Endothelial cell of umbilical vein (primary cell): Measurements from ENCODE around the gene PLPP1. TPM values are rescaled to one million over a fixed set of nuclear protein-coding genes. Genes with fewer than 3 reads are reported as not detected.

ENCODE experiments used
- BruUV-seq: library from RNA; stranded (reverse); fragments of 400-500 nt; replicated peaks from 2 replicates; lab custom pipeline; 2021; lab: Mats Ljungman, UMichigan
- CTCF ChIA-PET: fragments of 300-600, 350-600 bp; sonication (Branson Sonifier 250); formaldehyde crosslinking; loops from one replicate; lab custom pipeline; 2021; ENCODE audit warnings: antibody characterized with exemption, inconsistent platforms; lab: Charles Lee
- POLR2A ChIA-PET: fragments of 300-600, 350-600 bp; sonication (Branson Sonifier 250); formaldehyde crosslinking; loops from one replicate; lab custom pipeline; 2021; ENCODE audit warnings: antibody characterized with exemption, inconsistent platforms; lab: Charles Lee
- DNase-seq: peaks from one replicate; pipeline ENCODE4 v3.0.0-alpha.2; 2011; ENCODE audit warnings: low read depth, low spot score
- FAIRE-seq: peaks from 2 replicates; lab custom pipeline; 2011; peaks lifted over from hg19 to GRCh38; lab: Jason Lieb, UNC
- H2AFZ ChIP-seq: 2 replicates; pipeline ENCODE4 v1.6.0; 2012; ENCODE audit warnings: low read depth, low read length, control low read depth, inconsistent platforms
- H3K27ac ChIP-seq: 2 replicates; pipeline ENCODE4 v1.5.1; 2011; ENCODE audit warnings: low read depth, mild to moderate bottlenecking, control low read depth, low read length, moderate library complexity; ENCODE audit not compliant: insufficient read depth
- H3K27me3 ChIP-seq, 2 experiments: 2 replicates each; pipeline versions ENCODE4 v1.6.0 to v1.6.1; 2011; ENCODE audit warnings: low read length in 2 of 2, mixed read lengths in 1 of 2; ENCODE audit not compliant: control insufficient read depth in 2 of 2, insufficient read depth in 2 of 2
- H3K36me3 ChIP-seq, 2 experiments: 2 replicates in 1 of 2; 3 replicates in 1 of 2; pipeline ENCODE4 v1.5.1; 2011; ENCODE audit warnings: low read length in 2 of 2, mild to moderate bottlenecking in 1 of 2, moderate library complexity in 1 of 2; ENCODE audit not compliant: control insufficient read depth in 2 of 2, insufficient read depth in 2 of 2; ENCODE audit errors: extremely low read depth in 1 of 2
- H3K4me1 ChIP-seq: 3 replicates; pipeline ENCODE4 v1.5.1; 2011; ENCODE audit warnings: mild to moderate bottlenecking, low read length; ENCODE audit not compliant: control insufficient read depth, insufficient read depth; ENCODE audit errors: extremely low read depth
- H3K4me2 ChIP-seq: 2 replicates; pipeline ENCODE4 v1.6.1; 2011; ENCODE audit warnings: low read length, control low read depth, mixed read lengths; ENCODE audit not compliant: insufficient read depth
- H3K4me3 ChIP-seq, 3 experiments: fragments of 200-600 bp in 1 of 3; sonication (generic), shearing (Covaris generic) in 1 of 3; replicated peaks in 1 of 3; 2 replicates each; pipeline ENCODE4 v1.5.1; 2011 to 2016; ENCODE audit warnings: control low read depth in 3 of 3, low read length in 3 of 3, mild to moderate bottlenecking in 2 of 3, inconsistent platforms in 1 of 3, low read depth in 1 of 3, moderate library complexity in 1 of 3; ENCODE audit not compliant: insufficient read depth in 1 of 3
- H3K79me2 ChIP-seq: 2 replicates; pipeline ENCODE4 v1.6.0; 2012; ENCODE audit warnings: low read length, inconsistent platforms; ENCODE audit not compliant: control insufficient read depth, insufficient read depth
- H3K9ac ChIP-seq: replicated peaks from 2 replicates; pipeline ENCODE3; 2011; ENCODE audit warnings: low read length, control low read depth; ENCODE audit not compliant: insufficient read depth; ENCODE audit errors: extremely low read depth
- H3K9me1 ChIP-seq: replicated peaks from 3 replicates; pipeline ENCODE4 v1.6.0; 2011; ENCODE audit warnings: mild to moderate bottlenecking, low read length; ENCODE audit not compliant: control insufficient read depth, insufficient read depth; ENCODE audit errors: extremely low read depth
- H3K9me3 ChIP-seq: replicated peaks from 2 replicates; pipeline ENCODE4 v1.5.1; 2012; ENCODE audit warnings: low read length, inconsistent platforms; ENCODE audit not compliant: control insufficient read depth, insufficient read depth
- H4K20me1 ChIP-seq: replicated peaks from 2 replicates; pipeline ENCODE3; 2011; ENCODE audit warnings: mild to moderate bottlenecking, low read length; ENCODE audit not compliant: control insufficient read depth, insufficient read depth; ENCODE audit errors: extremely low read depth
- EZH2 ChIP-seq: IDR thresholded peaks from 2 replicates; pipeline ENCODE4 v1.6.1; 2012; ENCODE audit warnings: borderline replicate concordance, low read depth, mild to moderate bottlenecking, moderate library complexity, low read length, inconsistent platforms; ENCODE audit not compliant: severe bottlenecking
- FOS ChIP-seq: IDR thresholded peaks from 2 replicates; pipeline ENCODE4 v1.6.1; 2011; ENCODE audit warnings: mild to moderate bottlenecking, low read length, moderate library complexity, borderline replicate concordance; ENCODE audit not compliant: insufficient read depth
- GATA2 ChIP-seq: IDR thresholded peaks from 2 replicates; pipeline ENCODE4 v1.7.0; 2011; ENCODE audit warnings: low read depth, mild to moderate bottlenecking, moderate library complexity, mixed read lengths, low read length; ENCODE audit not compliant: insufficient read length, insufficient read depth
- JUN ChIP-seq: IDR thresholded peaks from 2 replicates; pipeline ENCODE4 v1.6.1; 2011; ENCODE audit warnings: borderline replicate concordance, low read depth; ENCODE audit not compliant: insufficient read length, insufficient read depth
- POLR2A ChIP-seq: IDR thresholded peaks from 2 replicates; pipeline ENCODE4 v1.6.1; 2012; ENCODE audit warnings: low read depth, mild to moderate bottlenecking, control low read depth, low read length
- POLR2AphosphoS5 ChIP-seq: IDR thresholded peaks from 2 replicates; pipeline ENCODE4 v1.6.1; 2012; ENCODE audit warnings: low read depth, mild to moderate bottlenecking, control low read depth, low read length, moderate library complexity; ENCODE audit not compliant: insufficient read depth
- dilution Hi-C: fragments of 300-500 bp; cut with MboI; formaldehyde crosslinking; loops from one replicate; pipeline ENCODE4 v1.15.0; 2019; ENCODE audit warnings: low sequenced_read_pairs; ENCODE audit not compliant: extremely low pct_ligation_motif_present
- intact Hi-C: fragments of 100-400 bp; cut with micrococcal nuclease; formaldehyde crosslinking; loops from one replicate; pipeline ENCODE4 v1.10.0; 2022
- polyA plus RNA-seq, 4 experiments: library from polyadenylated mRNA; depleted of rRNA in 3 of 4; stranded (reverse) in 3 of 4; unstranded in 1 of 4; fragments of >200 nt; gene quantifications; 2 replicates each; pipeline versions ENCODE4 v1.2.1 to v1.2.3, GENCODE V29; 2011 to 2012; ENCODE audit warnings: missing spikeins in 1 of 4
- total RNA-seq: library from RNA; stranded (reverse); gene quantifications from 2 replicates; pipeline ENCODE4 v1.2.3, GENCODE V29; 2021
- TF ChIP-seq, protein P1 (sequence below), 2 donors: IDR thresholded peaks; 1 replicate in 1 of 2; 2 replicates in 1 of 2; pipeline ENCODE4 v1.5.1; 2011; ENCODE audit warnings: low read length in 2 of 2, mild to moderate bottlenecking in 2 of 2, moderate library complexity in 2 of 2, control low read depth in 1 of 2, inconsistent platforms in 1 of 2, low read depth in 1 of 2; ENCODE audit not compliant: insufficient read depth in 1 of 2; ENCODE audit errors: extremely low read depth in 1 of 2
- TF ChIP-seq, protein P2 (sequence below): IDR thresholded peaks from 2 replicates; pipeline ENCODE4 v1.6.1; 2011; ENCODE audit not compliant: insufficient read depth, insufficient read length

PLPP1 gene
- total and polyA plus RNA-seq, 2 donors (not counting 3 experiments of a cell fraction or from before 2014, with no cell fraction given), result 14.3 to 25.9 TPM

DNA sequence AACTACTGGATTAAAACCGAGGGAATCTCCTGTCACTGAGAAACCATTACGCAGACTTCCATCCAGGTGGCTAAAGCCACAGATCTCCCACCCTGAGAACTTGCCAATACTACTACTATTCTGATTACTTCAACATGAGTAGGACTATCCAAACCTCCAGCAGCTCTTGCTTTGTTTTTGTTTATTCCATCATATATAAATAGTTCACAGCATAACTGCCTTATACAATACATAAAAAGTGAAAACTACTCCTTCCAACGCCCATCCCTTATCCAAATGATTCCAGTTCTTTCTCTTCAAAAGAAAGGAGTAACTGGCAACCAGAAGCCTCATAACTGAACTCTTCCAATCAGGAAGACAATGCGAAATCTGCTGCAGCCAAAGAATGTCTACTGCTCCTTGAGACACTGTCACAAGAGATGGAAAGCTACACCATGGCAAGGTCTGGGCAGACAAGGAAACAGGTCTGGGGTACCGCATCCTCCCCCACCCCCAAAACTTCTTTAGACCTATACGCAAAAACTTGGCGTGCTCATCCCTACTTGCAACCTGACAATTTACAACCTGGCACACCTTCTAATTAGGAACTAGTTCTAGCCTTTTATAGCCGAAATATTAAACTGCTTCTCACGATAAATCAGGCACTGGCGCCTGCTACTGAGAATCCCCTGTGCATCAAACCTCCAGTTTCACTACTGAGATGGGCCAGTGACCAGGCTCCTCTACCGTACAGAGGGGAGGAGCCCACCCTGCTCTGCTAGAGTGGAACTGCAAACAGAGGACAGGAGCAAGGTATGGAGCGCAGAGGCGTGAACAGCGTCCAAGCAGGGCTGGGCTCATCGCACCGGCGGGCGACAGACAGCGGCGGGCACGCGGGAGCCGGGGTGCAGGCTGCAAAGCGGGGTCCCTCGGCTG, 986 bp downstream of the PLPP1 start:
- TF ChIP-seq GATA2, result no peak
- Histone ChIP-seq H3K4me1 (peaks cover 11% of the 10 kb centered on the region), H3K79me2 (peaks cover 6% of the 10 kb centered on the region), H3K27ac (no peak overlapping the region), H3K9ac (peak overlapping the region; percentile 73), H3K27me3 (no peaks in the 10 kb centered on the region), H3K4me2 (peak overlapping the region; percentile 93), H3K36me3 (no peaks in the 10 kb centered on the region), H3K9me3 (no peaks in the 10 kb centered on the region), H2AFZ (peak overlapping the region; percentile 85), H4K20me1 (no peaks in the 10 kb centered on the region), H3K4me3 (peak overlapping the region; percentile 23 to 82 (median 64)), H3K9me1 (no peaks in the 10 kb centered on the region)
- BruUV-seq, result TSS peak; percentile 34
- POLR2A ChIA-PET, result interaction anchor here (0.9 kb wide), 1 partner anchor 95 kb away, joined by 3 read pairs; no protein-coding TSS in a partner anchor
- dilution Hi-C loops (no loop called here), intact Hi-C loops (loop anchor here (2.0 to 10.0 kb wide), 4 partner anchors 67 to 391 kb away; partner anchors contain the start of gene CCNO)
- DNase-seq (peak; percentile 75), FAIRE-seq (no peak)
- CTCF ChIA-PET, result interaction anchor here (1.3 to 1.6 kb wide), 3 partner anchors 14 to 158 kb away, joined by 3 to 6 read pairs (median 4); no protein-coding TSS in a partner anchor

DNA sequence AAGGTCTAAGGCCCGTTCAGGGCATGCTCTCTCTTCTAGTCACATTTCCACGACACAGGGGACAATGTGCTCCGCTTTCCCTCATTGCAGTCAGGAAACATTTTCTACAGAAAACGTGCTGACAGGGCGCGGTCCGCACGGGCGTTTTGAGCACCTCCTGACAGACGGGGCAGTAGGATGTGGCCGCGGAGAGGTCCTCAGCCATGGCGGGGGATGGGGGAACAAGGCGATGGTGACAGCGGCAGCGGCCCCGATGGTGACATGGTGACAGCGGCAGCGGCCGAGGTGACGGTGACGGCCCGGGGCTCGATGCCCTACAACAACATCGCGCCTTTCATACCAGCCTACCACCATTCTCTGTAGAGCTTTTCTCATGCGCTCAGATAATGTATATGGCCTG, 4.1 kb downstream of the PLPP1 start:
- no peak for DNase-seq
- POLR2A ChIA-PET, result no interaction called here
- no peaks in the 10 kb centered on the region for H3K9me1 ChIP-seq
- no peak overlapping the region for H3K9ac ChIP-seq
- H4K20me1 ChIP-seq, result no peaks in the 10 kb centered on the region
- no peak overlapping the region for H3K4me3 ChIP-seq
- CTCF ChIA-PET, result no interaction called here
- H3K79me2 ChIP-seq, result peaks cover 6% of the 10 kb centered on the region
- no TSS peak for BruUV-seq
- H3K4me2 ChIP-seq, result no peak overlapping the region
- H3K27me3 ChIP-seq, result no peaks in the 10 kb centered on the region
- no peak for FAIRE-seq
- TF ChIP-seq JUN (no peak), POLR2AphosphoS5 (no peak), FOS (no peak), EZH2 (no peak), POLR2A (no peak), GATA2 (no peak)
- TF ChIP-seq, protein P1, sequence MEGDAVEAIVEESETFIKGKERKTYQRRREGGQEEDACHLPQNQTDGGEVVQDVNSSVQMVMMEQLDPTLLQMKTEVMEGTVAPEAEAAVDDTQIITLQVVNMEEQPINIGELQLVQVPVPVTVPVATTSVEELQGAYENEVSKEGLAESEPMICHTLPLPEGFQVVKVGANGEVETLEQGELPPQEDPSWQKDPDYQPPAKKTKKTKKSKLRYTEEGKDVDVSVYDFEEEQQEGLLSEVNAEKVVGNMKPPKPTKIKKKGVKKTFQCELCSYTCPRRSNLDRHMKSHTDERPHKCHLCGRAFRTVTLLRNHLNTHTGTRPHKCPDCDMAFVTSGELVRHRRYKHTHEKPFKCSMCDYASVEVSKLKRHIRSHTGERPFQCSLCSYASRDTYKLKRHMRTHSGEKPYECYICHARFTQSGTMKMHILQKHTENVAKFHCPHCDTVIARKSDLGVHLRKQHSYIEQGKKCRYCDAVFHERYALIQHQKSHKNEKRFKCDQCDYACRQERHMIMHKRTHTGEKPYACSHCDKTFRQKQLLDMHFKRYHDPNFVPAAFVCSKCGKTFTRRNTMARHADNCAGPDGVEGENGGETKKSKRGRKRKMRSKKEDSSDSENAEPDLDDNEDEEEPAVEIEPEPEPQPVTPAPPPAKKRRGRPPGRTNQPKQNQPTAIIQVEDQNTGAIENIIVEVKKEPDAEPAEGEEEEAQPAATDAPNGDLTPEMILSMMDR (IDR thresholded peaks at IDR 0.05; ENCODE audit: extremely low read depth in 1 of 2, insufficient read depth in 1 of 2, low read depth in 1 of 2, low read length in 2 of 2), result no peak
- TF ChIP-seq, protein P2, sequence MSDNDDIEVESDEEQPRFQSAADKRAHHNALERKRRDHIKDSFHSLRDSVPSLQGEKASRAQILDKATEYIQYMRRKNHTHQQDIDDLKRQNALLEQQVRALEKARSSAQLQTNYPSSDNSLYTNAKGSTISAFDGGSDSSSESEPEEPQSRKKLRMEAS, result no peak
- no peaks in the 10 kb centered on the region for H3K36me3 ChIP-seq
- intact Hi-C loops (loop anchor here (5.0 to 10.0 kb wide), 3 partner anchors 186 to 394 kb away; partner anchors contain the start of gene CCNO), dilution Hi-C loops (no loop called here)
- no peak overlapping the region for H3K27ac ChIP-seq
- no peak overlapping the region for H2AFZ ChIP-seq
- peaks cover 11% of the 10 kb centered on the region for H3K4me1 ChIP-seq
- H3K9me3 ChIP-seq, result no peaks in the 10 kb centered on the region
